Measurements from ENCODE around the gene SP140. TPM values are rescaled to one million over a fixed set of nuclear protein-coding genes. Genes with fewer than 3 reads are reported as not detected.

SP140 gene
- total and polyA plus RNA-seq, 2 of the 8 experiments (the other 6 are each of a cell fraction or from before 2014, with no cell fraction given), result 0.23 to 1.3 TPM

- TF ChIP-seq CTCF (IDR thresholded peaks at IDR 0.05; ENCODE audit: control extremely low read depth in 1 of 3, insufficient read depth in 1 of 3, low read depth in 1 of 3, low read length in 3 of 3) (no peak), SP4 (IDR thresholded peaks at IDR 0.05; ENCODE audit: low read length) (no peak), BRCA1 (IDR thresholded peaks at IDR 0.05; ENCODE audit: low read depth, low read length) (no peak), NRF1 (IDR thresholded peaks at IDR 0.05; ENCODE audit: low read depth, low read length) (no peak), ATF3 (IDR thresholded peaks at IDR 0.05; ENCODE audit: insufficient read depth, low read depth, low read length) (no peak), RBBP5 (IDR thresholded peaks at IDR 0.05; ENCODE audit: borderline replicate concordance, low read depth, low read length) (no peak), CBX8 (IDR thresholded peaks at IDR 0.05; ENCODE audit: borderline replicate concordance, low read depth, low read length) (no peak), CEBPB (IDR thresholded peaks at IDR 0.05; ENCODE audit: low read depth, low read length) (no peak)
Observed at GRCh38 chr2:230327418-230328154, 102.0 kb downstream of the SP140 start (continued).
